T47D (cell line): ENCODE measurements around the gene NIP7.
"Not testable (repeated sequence)": the region's sequence is repeated elsewhere in the genome, so short reads cannot be mapped to it uniquely, and the experiment has no call there.

Experiments
- DNase-seq, 2 experiments: peaks; one replicate each; pipeline versions ENCODE4 v3.0.0 to v3.0.0-alpha.2; 2011 to 2012; ENCODE audit warnings: low read depth in 1 of 2, low spot score in 1 of 2
- JUND ChIP-seq: IDR thresholded peaks from 2 replicates; pipeline ENCODE4 v1.6.1; 2012; ENCODE audit warnings: low read depth
- in situ Hi-C: cut with HindIII; loops from 2 replicates; pipeline ENCODE4 v1.10.0; 2016; ENCODE audit warnings: low sequenced_read_pairs, low pct_unique_long_range_greater_than_20kb

Gene NIP7

DNA sequence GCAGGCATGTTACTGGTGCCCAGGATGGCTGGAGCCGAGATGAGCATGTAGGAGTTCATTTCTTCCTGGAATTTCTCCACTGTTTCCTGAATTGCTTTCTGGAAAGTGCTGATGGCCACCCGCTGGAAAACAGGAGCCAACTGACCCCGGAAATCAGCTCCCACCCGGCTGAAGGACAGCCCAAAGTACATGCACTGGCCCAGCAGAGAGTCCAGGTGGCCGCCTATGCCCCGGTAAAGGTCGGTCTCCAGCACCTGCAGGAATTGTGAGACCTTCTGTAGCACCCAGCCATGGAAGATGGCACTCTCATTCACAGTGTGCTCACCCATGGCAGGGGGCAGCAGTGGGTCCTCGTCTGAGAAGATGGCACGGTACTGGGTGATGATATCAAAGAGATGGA, 4.9 kb upstream of the NIP7 start:
- no peak for DNase-seq
- TF ChIP-seq JUND, result no peak
- in situ Hi-C loops, result no loop called here

DNA sequence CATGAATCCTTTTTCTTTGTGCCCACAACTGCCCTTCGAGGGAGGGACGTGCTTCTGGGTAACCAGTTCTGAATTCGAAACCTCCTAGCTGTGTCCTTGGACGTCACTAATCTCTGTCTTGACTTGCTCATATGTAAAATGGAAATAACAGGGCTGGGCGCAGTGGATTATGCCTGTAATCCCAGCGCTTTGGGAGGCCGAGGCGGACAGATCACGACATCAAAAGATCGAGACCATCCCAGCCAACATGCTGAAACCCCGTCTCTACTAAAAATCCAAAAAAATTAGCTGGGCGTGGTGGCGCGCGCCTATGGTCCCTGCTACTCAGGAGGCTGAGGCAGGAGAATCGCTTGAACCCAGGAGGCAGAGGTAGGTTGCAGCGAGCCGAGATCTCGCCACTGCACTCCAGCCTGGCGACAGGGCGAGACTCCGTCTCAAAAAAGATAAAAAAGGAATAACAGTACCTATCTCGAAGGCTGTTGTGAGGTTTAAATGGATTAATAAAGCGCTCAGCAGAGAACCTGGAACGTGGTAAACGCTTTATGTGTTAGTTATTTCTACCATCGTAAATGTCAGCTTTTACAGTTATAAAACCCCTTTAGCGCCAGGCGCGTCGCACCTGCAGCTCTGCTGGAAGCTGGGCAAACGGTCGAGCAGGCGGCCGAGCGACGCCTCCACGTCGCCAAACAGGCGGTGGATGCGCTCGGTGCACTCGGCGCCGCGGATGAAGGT, 849 bp upstream of the NIP7 start:
- in situ Hi-C loops, result no loop called here
- no peak for TF ChIP-seq JUND
- DNase-seq, result no peak

DNA sequence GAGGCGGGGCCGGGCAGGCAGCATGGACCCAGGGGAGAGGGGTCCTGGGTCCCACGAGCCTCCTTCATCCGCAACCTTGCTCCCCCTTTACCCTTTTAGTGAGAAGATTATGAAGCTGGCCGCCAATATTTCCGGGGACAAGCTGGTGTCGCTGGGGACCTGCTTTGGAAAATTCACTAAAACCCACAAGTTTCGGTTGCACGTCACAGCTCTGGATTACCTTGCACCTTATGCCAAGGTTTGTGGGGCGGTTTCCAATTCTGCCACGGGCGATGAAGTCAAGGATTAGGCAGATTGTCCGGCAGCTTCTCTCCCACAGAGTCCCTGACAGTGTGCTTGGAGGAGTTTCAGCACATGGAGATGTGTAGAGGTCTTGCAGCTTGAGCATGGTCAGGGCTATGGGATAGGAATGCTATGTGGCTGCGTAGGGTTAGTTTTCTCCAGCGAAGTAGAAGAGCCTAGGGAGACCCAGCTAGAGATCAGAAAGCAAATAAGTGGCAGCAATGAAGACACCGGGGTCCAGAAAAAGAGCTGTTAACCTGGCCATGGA, 598 bp downstream of the NIP7 start:
- DNase-seq, result no peak
- in situ Hi-C loops, result no loop called here
- no peak for TF ChIP-seq JUND

DNA sequence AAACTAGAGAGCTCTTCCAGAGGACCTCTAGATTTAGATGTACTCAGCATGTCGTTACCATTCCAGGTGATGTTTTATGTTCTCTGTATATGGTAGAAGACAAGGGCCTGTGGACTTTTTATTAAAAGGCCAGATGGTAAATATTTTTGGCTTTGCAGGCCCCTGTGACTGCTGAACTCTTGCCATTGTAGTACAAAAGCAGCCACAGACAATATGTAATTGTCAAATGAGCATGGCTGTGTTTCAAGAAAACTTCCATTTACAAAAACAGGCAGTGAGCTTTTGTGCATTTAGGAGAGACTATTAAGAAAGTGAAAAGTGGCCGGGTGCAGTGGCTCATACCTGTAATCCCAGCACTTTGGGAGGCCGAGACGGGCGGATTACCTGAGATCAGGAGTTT, 4.6 kb downstream of the NIP7 start:
- TF ChIP-seq JUND, result no peak
- in situ Hi-C loops, result no loop called here
- DNase-seq, result no peak

DNA sequence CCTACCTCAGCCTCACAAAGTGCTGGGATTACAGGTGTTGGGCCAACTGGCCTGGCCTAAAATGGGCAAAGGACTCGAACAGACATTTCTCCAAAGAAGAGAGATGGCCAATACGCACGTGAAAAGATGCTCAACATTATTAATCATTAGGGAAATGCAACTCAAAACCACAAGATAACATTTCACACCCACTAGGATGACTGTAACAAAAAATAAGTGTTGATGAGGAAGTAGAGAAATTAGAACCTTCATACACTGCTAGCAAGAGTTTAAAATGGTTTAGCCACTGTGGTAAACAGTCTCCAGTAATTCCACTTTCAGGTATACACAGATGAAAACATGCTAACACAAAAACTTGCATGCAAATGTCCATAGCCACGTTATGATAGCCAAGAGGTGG, 6.4 kb downstream of the NIP7 start:
- in situ Hi-C loops, result no loop called here
- no peak for DNase-seq
- no peak for TF ChIP-seq JUND

DNA sequence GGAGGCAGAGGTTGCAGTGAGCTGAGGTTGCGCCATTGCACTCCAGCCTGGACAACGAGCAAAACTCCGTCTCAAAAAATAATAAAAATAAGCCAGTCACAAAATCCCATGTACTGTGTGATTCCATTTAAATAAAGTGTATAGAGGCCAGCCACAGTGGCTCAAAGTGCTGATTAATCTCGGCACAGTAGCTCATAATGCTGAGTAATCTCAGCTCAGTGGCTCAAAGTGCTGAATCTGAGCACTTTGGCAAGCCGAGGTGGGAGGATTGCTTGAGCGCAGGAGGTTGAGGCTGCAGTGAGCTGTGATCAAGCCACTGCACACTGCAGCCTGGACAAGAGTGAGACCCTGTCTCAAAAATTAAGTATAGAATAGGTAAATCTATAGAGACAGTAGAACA, 7.1 kb downstream of the NIP7 start:
- in situ Hi-C loops, result no loop called here
- DNase-seq, result no peak

DNA sequence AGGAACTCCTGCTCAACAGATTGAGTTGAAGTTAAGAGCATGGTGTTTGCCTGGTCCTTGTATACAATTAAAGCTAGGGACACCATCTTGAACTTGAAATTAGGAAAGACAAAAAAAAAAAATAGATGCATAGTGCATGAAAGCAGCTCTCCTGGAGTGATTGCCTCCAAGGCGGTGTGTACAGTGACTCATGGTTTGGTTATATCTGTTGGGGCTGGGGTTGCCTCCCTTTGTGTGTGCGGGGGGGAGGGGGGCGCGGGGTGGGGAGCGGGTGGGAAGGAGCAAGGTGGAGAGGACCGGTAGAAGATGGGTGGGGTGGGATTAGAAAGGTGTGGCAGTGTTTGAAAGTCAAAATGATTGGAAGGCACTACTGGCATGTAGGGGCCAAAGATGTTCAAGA, 8.7 kb downstream of the NIP7 start:
- DNase-seq, result no peak
- TF ChIP-seq JUND, result no peak
- in situ Hi-C loops, result no loop called here

More for the DNA sequence above, 7.1 kb downstream of the NIP7 start:
- TF ChIP-seq JUND, result no peak

DNA sequence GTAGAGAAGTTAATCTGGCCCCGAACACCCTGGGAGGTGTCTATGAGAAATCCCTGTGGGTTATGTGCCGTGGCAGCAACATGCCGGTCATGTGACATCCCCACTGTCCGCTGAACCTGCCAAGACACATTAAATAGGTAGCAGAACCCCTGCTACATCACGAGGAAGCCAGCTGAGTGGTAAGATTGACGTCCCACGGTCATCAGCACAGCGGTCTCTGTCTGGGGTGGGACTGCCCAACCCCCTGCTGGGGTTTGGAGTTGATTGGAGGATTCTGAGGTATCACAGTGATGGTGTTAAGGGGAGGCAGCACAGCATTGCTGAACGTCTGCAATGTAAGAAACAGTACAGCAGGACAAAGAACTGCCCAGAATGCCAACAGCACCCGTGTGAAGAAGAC, 10.0 kb downstream of the NIP7 start:
- in situ Hi-C loops, result no loop called here
- DNase-seq, result no peak
- no peak for TF ChIP-seq JUND

DNA sequence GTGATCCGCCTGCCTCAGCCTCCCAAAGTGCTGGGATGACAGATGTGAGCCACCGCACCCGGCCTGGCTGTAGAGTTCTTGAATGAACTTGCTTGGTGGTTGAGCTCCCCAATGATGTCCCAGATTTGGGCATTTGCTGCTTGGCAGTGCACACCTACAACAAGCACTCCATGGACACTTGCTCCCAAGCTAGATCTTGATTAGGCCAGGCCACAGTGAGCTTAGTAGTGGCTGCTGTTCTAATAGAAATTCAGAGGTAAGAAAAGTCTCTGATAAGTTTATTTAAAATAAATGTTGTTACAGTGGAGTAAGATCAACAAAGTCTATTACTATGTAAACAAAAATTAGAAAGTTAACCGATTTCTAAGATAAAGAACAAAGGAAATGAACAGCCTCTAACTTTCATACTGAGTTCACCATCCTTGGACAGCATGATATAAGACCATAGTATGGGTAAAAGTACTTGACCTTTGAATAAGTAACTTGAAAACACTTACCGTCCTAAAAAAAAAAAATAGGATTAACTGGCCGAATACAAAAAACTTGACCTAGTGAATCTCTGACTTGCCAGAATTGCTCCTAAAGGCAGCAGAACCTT, 11.1 kb downstream of the NIP7 start:
- in situ Hi-C loops, result no loop called here
- TF ChIP-seq JUND, result no peak
- no peak for DNase-seq

DNA sequence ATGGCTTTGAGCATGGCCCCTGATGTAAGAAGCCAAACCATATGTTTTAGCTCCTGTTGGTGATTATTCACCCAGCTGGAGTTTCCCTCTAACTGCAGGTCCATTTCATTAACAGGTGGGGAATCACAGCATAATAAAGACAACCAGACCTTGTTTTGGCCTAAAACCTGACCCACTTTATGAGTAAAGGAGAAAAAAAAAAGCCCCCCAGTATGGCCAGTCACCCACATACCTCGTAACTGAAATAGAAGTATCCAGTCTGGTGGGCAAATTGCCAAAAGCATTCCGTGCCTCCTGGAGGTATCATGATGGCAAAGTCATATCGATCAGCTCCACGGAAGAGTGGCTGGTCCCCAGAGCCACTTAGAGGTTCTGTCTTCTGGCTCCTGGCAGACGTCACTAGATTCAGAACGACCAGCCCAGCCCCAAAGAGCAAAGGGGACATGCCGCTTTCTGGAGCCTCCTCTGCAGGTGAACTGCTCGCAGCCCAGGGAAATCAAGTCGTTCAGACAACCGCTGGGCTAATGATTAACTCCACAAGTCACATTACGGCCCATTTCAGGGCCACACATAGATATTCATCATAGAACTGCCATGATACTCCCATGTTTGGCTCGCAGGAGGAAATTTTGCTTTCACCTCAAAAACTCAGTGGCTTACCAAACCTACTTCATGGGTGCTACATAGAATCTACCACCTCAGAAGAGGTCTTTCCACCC, 11.9 kb downstream of the NIP7 start, which contains the start of gene TMED6:
Gene TMED6, minus strand, starts transcription at position 478 of the 719 bp plus-strand sequence. Its CDS starts 33 bp downstream, at position 445.
- no peak for TF ChIP-seq JUND
- DNase-seq, result no peak
- in situ Hi-C loops, result no loop called here

DNA sequence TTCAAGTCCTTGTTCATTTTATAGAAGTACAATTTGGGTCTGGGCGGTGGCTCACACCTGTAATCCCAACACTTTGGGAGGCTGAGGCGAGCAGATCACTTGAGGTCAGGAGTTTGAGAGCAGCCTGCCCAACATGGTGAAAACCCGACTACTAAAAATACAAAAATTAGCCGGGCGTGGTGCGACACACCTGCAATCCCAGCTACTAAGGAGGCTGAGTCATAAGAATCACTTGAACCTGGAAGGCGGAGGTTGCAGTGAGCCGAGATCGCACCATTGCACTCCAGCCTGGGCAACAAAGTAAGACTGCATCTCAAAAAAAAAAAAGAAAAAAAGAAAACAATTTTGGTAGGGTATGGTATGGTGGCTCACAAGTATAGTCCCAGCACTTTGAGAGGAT, 20.5 kb downstream of the NIP7 start:
- DNase-seq, in situ Hi-C loops: not testable (repeated sequence)

DNA sequence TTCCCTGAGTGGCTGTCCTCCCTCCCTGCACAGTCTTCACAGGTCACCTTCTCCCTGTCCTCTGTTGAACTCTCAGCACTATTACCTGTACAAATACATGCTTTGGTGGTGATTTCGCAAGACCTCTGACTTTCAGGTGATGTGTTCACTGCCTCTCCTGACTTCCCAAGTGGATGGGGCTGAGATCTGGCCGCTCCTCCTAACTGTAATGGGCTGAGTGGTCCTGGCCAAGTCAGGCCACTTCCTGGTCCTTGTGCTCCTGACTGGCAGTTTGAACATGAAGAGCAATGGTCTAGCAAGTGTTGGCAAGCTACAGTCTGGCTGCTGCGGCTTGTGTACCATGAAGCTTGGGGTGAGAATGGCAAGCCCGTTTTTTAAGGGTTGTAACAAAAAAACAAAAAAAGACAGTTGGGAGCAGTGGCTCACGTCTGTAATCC, 23.7 kb downstream of the NIP7 start:
- TF ChIP-seq JUND, result no peak
- no peak for DNase-seq
- in situ Hi-C loops, result no loop called here

DNA sequence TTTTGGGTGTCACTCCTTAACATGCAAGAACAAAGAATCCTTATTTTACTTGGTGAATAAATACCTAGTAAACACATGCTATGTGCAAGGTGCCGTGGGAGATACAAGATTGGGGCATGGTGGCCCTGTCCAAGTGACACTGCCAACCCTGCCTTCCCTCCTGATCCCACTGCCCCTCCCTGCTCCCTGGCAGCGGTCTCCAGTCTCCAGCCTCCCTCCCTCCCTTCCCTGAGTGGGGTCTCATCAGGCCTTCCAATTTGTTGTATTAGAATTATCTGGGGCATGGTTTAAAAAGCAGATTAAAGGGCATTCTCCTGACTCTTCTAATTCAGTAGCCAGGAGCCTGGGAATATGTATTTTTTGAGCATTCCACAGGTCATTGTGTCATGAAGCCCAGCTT, 24.5 kb downstream of the NIP7 start:
- no peak for DNase-seq
- TF ChIP-seq JUND, result no peak
- in situ Hi-C loops, result no loop called here
